BLaER1 treated with 17β-estradiol and CSF1 and Interleukin-3, amounts not matched to agents 10 nM and 100 nM (cell line): ENCODE data around the gene RPL31.
A peak's percentile ranks its signal among the peaks of the same experiment; 100 is the strongest.

Experiments
- H3K27ac ChIP-seq, 11 experiments: shearing (Covaris generic); formaldehyde crosslinking; 2 replicates each; pipeline ENCODE4 v1.8.1; 2022
- H3K27me3 ChIP-seq, 11 experiments: shearing (Covaris generic); formaldehyde crosslinking; 2 replicates each; pipeline ENCODE4 v1.8.1; 2022
- H3K36me3 ChIP-seq, 11 experiments: shearing (Covaris generic); formaldehyde crosslinking; 2 replicates each; pipeline ENCODE4 v1.8.1; 2022
- H3K4me1 ChIP-seq, 10 experiments: shearing (Covaris generic); formaldehyde crosslinking; 2 replicates each; pipeline ENCODE4 v1.8.1; 2022
- H3K4me2 ChIP-seq, 11 experiments: shearing (Covaris generic); formaldehyde crosslinking; 2 replicates each; pipeline ENCODE4 v1.8.1; 2022
- H3K4me3 ChIP-seq, 10 experiments: shearing (Covaris generic); formaldehyde crosslinking; 2 replicates each; pipeline ENCODE4 v1.8.1; 2022
- H3K9ac ChIP-seq, 11 experiments: shearing (Covaris generic); formaldehyde crosslinking; 2 replicates each; pipeline ENCODE4 v1.8.1; 2022
- H3K9me3 ChIP-seq, 11 experiments: shearing (Covaris generic); formaldehyde crosslinking; replicated peaks in 1 of 11; 2 replicates each; pipeline ENCODE4 v1.8.1; 2022
- H4K20me1 ChIP-seq, 11 experiments: shearing (Covaris generic); formaldehyde crosslinking; 2 replicates each; pipeline ENCODE4 v1.8.1; 2022
- Cebpa-rat ChIP-seq, 11 experiments: shearing (Covaris generic); IDR thresholded peaks; 2 replicates each; pipeline ENCODE4 v1.8.1; 2022

Gene RPL31

GRCh38 chr2:101001691-101002561 lies at the start of gene RPL31:
Gene RPL31, plus strand, starts transcription at chr2:101002289. Its CDS starts 413 bp downstream, at chr2:101002702.
- peaks cover 0 to 7% (median 4%) of the 10 kb centered on the region in 11 experiments; a peak in 10 of 22 replicates for H3K9me3 ChIP-seq
- H4K20me1 ChIP-seq: peaks cover 41 to 44% (median 42%) of the 10 kb centered on the region in 11 experiments
- H3K36me3 ChIP-seq: peaks cover 39 to 44% (median 43%) of the 10 kb centered on the region in 11 experiments
- no peaks in the 10 kb centered on the region for H3K27me3 ChIP-seq
- H3K4me2 ChIP-seq: peak within 1 kb of the TSS; percentile 85 to 98 (median 93)
- peak within 1 kb of the TSS; percentile 94 to 99 (median 97) for H3K9ac ChIP-seq
- TF ChIP-seq Cebpa-rat (IDR thresholded peaks at IDR 0.05): peak in 4 of 11 experiments; percentile 27 to 44 (median 42); a peak in 5 of 22 replicates
- peak within 1 kb of the TSS; percentile 86 to 99 (median 95) for H3K27ac ChIP-seq
- H3K4me3 ChIP-seq: peak within 1 kb of the TSS; percentile 81 to 97 (median 86)
- H3K4me1 ChIP-seq: peaks cover 34 to 43% (median 39%) of the 10 kb centered on the region in 10 experiments

- no peak for TF ChIP-seq Cebpa-rat (IDR thresholded peaks at IDR 0.05)
- Histone ChIP-seq H3K27me3 (no peaks in the 10 kb centered on the region), H3K4me1 (peaks cover 6 to 15% (median 10%) of the 10 kb centered on the region in 10 experiments; a peak in 13 of 20 replicates), H4K20me1 (no peaks in the 10 kb centered on the region; a peak in 1 of 22 replicates), H3K4me2 (no peak overlapping the region), H3K27ac (no peak overlapping the region), H3K9me3 (no peaks in the 10 kb centered on the region), H3K36me3 (no peaks in the 10 kb centered on the region), H3K9ac (no peak overlapping the region), H3K4me3 (no peak overlapping the region)
Measured at GRCh38 chr2:100952512-100952911, 49.6 kb upstream of the RPL31 start.

GRCh38 chr2:100953406-100954043 lies 48.6 kb upstream of the RPL31 start:
- Histone ChIP-seq H3K4me3 (no peak overlapping the region), H3K4me2 (peak overlapping the region in 7 of 11 experiments; percentile 4 to 41 (median 32); a peak in 8 of 22 replicates), H3K9me3 (no peaks in the 10 kb centered on the region), H4K20me1 (no peaks in the 10 kb centered on the region; a peak in 1 of 22 replicates), H3K9ac (no peak overlapping the region), H3K27ac (no peak overlapping the region; a peak in 1 of 22 replicates), H3K36me3 (no peaks in the 10 kb centered on the region), H3K27me3 (no peaks in the 10 kb centered on the region), H3K4me1 (peaks cover 6 to 15% (median 10%) of the 10 kb centered on the region in 10 experiments; a peak in 13 of 20 replicates)
- 0 out of 22 replicates have a peak, but pooled peaks of 1 of the 11 experiments have one; percentile 7 for TF ChIP-seq Cebpa-rat (IDR thresholded peaks at IDR 0.05)

GRCh38 chr2:100954044-100954420 lies 48.1 kb upstream of the RPL31 start:
- Histone ChIP-seq H3K4me1 (peaks cover 6 to 15% (median 10%) of the 10 kb centered on the region in 10 experiments; a peak in 13 of 20 replicates), H3K4me2 (peak overlapping the region in 4 of 11 experiments; percentile 4 to 41 (median 30); a peak in 3 of 22 replicates), H3K9me3 (no peaks in the 10 kb centered on the region), H3K27me3 (no peaks in the 10 kb centered on the region), H4K20me1 (no peaks in the 10 kb centered on the region; a peak in 1 of 22 replicates), H3K4me3 (no peak overlapping the region), H3K9ac (no peak overlapping the region), H3K27ac (no peak overlapping the region; a peak in 1 of 22 replicates), H3K36me3 (no peaks in the 10 kb centered on the region)
- no peak for TF ChIP-seq Cebpa-rat (IDR thresholded peaks at IDR 0.05)

GRCh38 chr2:100955226-100955625 lies 46.9 kb upstream of the RPL31 start:
- Histone ChIP-seq H3K4me2 (no peak overlapping the region), H3K9me3 (no peaks in the 10 kb centered on the region), H3K4me1 (peaks cover 4 to 11% (median 8%) of the 10 kb centered on the region in 10 experiments; a peak in 13 of 20 replicates), H3K4me3 (no peak overlapping the region), H3K9ac (no peak overlapping the region), H3K27ac (no peak overlapping the region), H3K36me3 (no peaks in the 10 kb centered on the region), H3K27me3 (no peaks in the 10 kb centered on the region), H4K20me1 (no peaks in the 10 kb centered on the region; a peak in 1 of 22 replicates)
- TF ChIP-seq Cebpa-rat (IDR thresholded peaks at IDR 0.05): no peak

GRCh38 chr2:100956081-100956480 lies 46.0 kb upstream of the RPL31 start:
- peaks cover 0 to 11% (median 7%) of the 10 kb centered on the region in 10 experiments; a peak in 9 of 20 replicates for H3K4me1 ChIP-seq

GRCh38 chr2:100957996-100958653 lies 44.0 kb upstream of the RPL31 start:
- H3K4me2 ChIP-seq: no peak overlapping the region
- no peak overlapping the region for H3K9ac ChIP-seq
- no peaks in the 10 kb centered on the region for H3K9me3 ChIP-seq
- no peak for TF ChIP-seq Cebpa-rat (IDR thresholded peaks at IDR 0.05)
- H3K27me3 ChIP-seq: no peaks in the 10 kb centered on the region
- H3K27ac ChIP-seq: no peak overlapping the region
- H3K4me3 ChIP-seq: no peak overlapping the region
- no peaks in the 10 kb centered on the region for H3K36me3 ChIP-seq
- peaks cover 0 to 9% (median 6%) of the 10 kb centered on the region in 10 experiments; a peak in 9 of 20 replicates for H3K4me1 ChIP-seq
- H4K20me1 ChIP-seq: no peaks in the 10 kb centered on the region; a peak in 1 of 22 replicates

More at GRCh38 chr2:100956081-100956480, 46.0 kb upstream of the RPL31 start:
- Histone ChIP-seq H3K27ac (no peak overlapping the region), H3K36me3 (no peaks in the 10 kb centered on the region), H3K9me3 (no peaks in the 10 kb centered on the region), H3K9ac (no peak overlapping the region), H3K4me3 (no peak overlapping the region), H3K27me3 (no peaks in the 10 kb centered on the region), H3K4me2 (no peak overlapping the region), H4K20me1 (no peaks in the 10 kb centered on the region; a peak in 1 of 22 replicates)
- TF ChIP-seq Cebpa-rat (IDR thresholded peaks at IDR 0.05): no peak

GRCh38 chr2:100959225-100959880 lies 42.7 kb upstream of the RPL31 start:
- Histone ChIP-seq H3K36me3 (no peaks in the 10 kb centered on the region), H3K27me3 (no peaks in the 10 kb centered on the region), H3K9ac (no peak overlapping the region), H3K27ac (no peak overlapping the region), H3K4me2 (no peak overlapping the region), H4K20me1 (no peaks in the 10 kb centered on the region; a peak in 1 of 22 replicates), H3K4me3 (no peak overlapping the region), H3K9me3 (no peaks in the 10 kb centered on the region), H3K4me1 (no peaks in the 10 kb centered on the region)
- no peak for TF ChIP-seq Cebpa-rat (IDR thresholded peaks at IDR 0.05)
